Kasumi-1 (cell line): ENCODE data around the gene AP2M1.

Experiments used
- DNase-seq, 2 experiments: peaks; one replicate each; lab custom pipeline; 2025; lab: John Stamatoyannopoulos, UW

Gene AP2M1

DNA sequence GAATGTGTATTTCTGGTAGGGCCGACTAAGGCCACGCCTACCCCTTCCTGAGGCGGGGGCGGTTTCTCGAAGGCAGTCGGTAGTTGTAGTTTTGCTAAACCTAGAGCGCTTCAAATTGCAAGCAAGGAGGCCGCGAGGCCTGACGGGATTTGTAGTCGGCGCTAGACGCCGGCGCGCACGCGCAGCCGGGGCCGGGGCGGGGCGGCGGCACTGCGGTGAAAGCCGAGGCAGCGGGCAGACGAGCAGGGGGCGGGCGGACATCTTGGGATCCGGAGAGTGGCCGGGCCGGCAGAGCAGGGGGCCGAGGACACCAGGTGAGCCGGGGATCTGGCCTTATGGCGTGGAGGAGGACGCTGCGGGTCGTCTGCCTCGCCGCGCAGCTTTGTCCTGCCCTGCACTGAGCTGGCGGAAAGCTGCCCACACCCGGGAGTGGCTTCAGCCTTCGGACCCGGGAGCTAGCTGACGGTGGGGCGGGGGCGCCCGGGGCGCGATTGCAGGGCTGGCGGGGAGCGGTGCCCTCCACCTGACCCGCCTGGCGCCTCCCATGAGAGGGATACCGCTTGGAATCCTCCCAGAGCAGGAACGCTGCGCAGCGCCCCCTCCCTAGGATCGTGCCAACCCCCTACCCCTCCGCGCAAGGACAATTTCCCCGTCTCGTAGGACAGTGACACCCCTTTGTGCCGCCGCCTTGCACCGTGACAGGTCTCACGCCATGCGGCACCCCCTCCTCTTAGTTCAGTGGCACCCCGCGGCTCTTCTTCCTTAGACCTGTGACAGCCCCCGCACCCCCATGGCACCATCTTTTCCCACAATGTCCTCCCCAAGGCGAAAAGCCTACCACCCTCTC, at the start of gene AP2M1:
AP2M1 (plus strand) TSS at position 210 of the 847 bp plus-strand sequence. CDS start 2,139 bp downstream, outside the sequence.
- DNase-seq, result peak; percentile 97 to 99

GRCh38 chr3:184126006-184126405, 48.6 kb upstream of the AP2M1 start:
- no peak for DNase-seq

GRCh38 chr3:184129012-184129411, 45.6 kb upstream of the AP2M1 start:
- peak; percentile 55 to 56 for DNase-seq

GRCh38 chr3:184132945-184133344, 41.7 kb upstream of the AP2M1 start:
- DNase-seq, result no peak

- DNase-seq, result peak; percentile 85 to 87
These were observed 40.6 kb upstream of the AP2M1 start for GRCh38 chr3:184133840-184134745.

GRCh38 chr3:184134746-184135148, 39.9 kb upstream of the AP2M1 start:
- peak; percentile 53 to 56 for DNase-seq

GRCh38 chr3:184135149-184135910, 39.3 kb upstream of the AP2M1 start, which contains the start of gene EIF2B5:
EIF2B5 (plus strand) TSS chr3:184135358; CDS start chr3:184135386, 28 bp downstream.
- peak; percentile 96 for DNase-seq

DNA sequence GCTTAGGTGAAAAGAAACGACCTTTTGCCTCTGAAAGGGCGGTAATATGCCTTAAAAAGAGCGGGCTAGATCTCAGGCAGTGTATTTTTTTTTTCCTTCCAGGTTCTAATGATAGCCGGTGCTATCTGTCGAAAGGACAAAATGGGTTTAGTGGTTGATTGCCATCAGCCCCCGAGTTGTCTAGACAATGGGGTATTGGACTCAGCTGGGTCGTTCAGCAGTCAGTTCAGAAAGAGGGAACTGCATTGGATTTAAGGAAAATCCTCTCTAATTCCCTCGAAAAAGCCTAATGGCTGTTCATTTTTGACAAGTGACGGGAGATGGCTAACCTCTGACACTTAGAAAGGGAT, 38.8 kb upstream of the AP2M1 start:
- DNase-seq, result no peak

GRCh38 chr3:184140436-184140835, 34.2 kb upstream of the AP2M1 start:
- no peak for DNase-seq

DNA sequence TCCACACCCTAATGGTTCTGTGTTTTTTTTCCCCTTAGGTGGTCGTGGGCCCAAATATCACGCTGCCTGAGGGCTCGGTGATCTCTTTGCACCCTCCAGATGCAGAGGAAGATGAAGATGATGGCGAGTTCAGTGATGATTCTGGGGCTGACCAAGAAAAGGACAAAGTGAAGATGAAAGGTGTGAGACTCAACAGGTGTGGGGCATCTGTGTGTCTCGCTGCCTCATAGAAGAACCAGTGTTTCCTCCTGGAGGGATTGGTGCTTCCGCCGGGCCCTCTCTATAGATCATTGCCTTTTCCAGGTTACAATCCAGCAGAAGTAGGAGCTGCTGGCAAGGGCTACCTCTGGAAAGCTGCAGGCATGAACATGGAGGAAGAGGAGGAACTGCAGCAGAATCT, 32.5 kb upstream of the AP2M1 start:
- no peak for DNase-seq

DNA sequence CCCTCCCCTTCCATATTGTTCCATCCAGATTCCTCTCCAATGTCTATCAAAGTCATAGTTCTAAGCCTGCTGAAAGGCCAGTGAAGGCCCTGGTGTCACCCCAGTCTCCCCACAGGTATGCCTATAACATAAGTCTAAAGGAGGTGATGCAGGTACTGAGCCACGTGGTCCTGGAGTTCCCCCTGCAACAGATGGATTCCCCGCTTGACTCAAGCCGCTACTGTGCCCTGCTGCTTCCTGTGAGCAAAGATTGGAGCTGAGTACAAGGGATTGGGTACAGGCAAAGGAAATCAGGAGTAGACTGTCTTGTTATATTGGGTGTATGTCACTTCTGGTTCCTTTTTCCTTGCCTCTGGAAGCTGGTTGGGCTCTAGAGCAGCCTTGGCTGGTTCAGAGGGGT, 31.3 kb upstream of the AP2M1 start:
- no peak for DNase-seq

GRCh38 chr3:184144505-184144904, 30.1 kb upstream of the AP2M1 start:
- no peak for DNase-seq

GRCh38 chr3:184145111-184145524, 29.5 kb upstream of the AP2M1 start:
- DNase-seq, result no peak

- DNase-seq, result no peak
These were observed 28.8 kb upstream of the AP2M1 start for GRCh38 chr3:184145751-184146270.

GRCh38 chr3:184148076-184148475, 26.6 kb upstream of the AP2M1 start:
- no peak for DNase-seq

- no peak for DNase-seq
These were observed 25.5 kb upstream of the AP2M1 start for GRCh38 chr3:184149123-184149522.

- peak in 1 of 2 experiments; percentile 15 for DNase-seq
These were observed 24.9 kb upstream of the AP2M1 start for GRCh38 chr3:184149770-184150169.

DNA sequence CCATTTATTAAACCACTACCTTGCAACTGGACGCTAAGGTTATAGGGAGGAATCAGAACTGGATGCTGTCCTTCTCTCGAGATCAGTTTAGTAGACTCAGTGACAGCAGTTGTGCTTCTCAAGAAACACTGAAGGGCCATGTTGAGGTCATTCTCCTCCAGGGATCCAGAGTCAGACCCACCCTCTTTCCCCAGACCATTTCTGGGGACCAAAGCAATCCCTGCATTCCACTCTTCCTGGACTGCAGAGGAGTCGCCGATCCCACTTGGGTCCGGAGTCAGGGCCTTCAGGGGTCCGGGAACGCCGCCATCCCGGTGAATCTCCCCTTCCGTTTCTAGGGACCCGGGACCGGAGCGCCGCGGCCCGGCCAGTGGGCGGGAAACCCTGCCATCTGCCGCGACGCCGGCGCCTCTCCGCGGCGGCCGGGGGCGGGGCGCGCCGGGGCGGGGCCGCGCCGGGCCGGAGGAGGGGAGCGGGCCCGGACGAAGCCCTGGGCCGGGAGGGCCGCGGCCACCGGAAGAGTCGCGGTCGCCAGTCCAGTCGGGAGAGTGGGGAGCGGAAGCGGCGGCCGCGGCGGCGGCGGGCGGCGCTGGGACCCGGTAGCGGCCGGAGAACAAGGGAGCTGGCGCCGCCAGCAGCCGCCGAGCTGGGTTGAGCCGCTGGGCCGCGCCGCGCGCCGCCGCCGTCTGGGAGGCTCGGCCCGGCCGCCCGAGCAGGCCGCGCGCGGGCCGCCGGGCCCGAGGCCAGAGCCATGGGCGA, 19.6 kb upstream of the AP2M1 start, which contains the start of gene DVL3:
DVL3 (plus strand) TSS at position 493 of the 759 bp plus-strand sequence; CDS start at position 752, 259 bp downstream.
- DNase-seq, result peak in 1 of 2 experiments; percentile 26

DNA sequence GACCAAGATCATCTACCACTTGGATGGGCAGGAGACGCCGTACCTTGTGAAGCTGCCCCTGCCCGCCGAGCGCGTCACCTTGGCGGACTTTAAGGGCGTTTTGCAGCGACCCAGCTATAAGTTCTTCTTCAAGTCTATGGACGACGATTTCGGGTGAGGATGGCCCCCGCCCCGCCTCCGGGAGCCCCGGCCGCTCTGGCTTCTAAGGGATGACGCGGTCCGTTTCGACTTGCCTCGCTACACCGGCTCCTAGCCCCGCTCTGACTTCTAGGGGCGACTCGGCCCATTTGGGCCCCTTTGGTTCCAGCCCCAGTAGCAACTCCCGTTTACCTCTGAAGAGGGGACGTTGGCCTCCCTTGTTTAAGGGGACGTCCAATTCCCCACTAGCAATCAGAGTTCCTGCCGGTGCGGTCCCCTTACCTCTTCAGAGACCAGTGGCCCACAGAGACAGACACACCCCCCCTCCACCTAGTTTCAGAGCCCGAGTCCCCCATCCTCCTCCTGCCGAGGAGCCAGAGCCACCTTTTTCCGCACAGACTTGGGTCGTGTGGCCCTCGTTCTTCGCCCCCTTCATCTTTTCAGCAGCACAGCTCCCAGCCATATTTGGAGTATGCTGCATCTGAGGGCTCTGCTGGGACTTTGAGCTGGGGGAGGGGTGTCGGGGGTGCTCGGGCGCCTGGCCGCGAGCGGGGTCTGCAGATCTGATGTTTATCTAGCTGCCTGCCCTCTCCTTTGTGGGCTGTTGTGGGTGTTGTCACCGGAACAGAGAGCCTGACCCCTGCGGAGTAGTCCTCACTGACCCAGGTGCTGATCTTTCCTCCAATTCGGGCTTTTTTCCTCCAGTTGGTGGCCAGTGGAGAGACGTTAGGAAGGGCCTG, 18.8 kb upstream of the AP2M1 start:
- DNase-seq, result no peak

DNA sequence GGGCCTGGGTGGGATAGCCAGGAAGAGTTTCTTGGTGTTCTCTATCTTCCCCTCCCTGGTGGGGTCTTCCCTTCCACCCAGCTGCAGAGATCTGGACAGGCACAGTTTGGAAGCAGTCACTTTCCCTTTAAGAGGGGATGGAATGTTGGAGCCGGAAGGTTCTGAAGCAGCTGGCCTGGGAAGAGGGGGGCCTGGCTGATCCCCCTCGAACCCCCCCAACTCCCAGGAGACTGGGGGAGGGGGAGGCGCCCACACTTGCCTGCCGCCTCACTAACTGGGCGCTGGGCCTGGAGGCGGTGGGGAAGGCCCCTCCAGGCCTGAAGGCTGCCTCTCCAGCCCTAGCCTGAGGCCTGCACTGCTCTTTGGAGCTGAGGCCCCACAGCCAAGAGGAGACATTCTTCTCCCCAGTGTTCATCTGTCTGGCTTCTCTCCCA, 18.1 kb upstream of the AP2M1 start:
- DNase-seq, result peak in 1 of 2 experiments; percentile 15
